ENCODE measurements around the gene IQSEC1. TPM values are rescaled to one million over a fixed set of nuclear protein-coding genes. Genes with fewer than 3 reads are reported as not detected.

IQSEC1 gene
- total and polyA plus RNA-seq, 9 of the 15 experiments (the other 6 are each of a cell fraction or from before 2014, with no cell fraction given), result 0.56 to 39.0 (median 6.8) TPM

DNA sequence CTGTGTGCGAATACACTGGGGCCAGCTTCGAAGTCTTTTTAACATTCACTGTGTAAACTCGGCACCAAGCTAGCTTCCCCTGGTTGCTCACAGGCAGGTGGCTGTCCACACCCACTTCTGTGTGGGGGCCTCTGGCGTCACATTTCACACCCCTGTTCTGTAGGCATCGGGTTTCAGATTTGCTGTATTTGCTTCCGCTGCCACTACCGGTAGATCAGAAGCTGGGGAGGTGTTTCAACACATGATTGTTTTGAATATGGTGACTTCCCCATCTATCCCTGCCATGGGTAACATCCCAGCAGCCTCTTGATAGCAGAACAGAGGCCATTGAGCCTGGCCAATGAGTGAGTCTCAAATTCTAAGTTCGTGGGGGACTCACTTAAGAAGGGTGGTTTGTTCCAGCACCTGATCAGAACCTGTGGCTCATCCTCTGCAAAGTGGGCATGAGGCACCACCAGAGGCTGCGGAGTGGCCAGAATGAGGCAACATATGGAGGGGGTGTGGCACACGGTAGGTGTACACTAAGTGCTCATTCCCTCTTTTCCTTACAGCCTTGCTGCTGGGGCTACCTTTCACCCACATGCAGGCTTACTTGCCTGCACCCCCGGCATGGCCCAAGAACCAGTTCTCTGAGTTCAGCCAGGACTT, 61.5 kb downstream of the IQSEC1 start (continued):
- TF ChIP-seq PRMT5 (CRISPR knock-in tag; IDR thresholded peaks at IDR 0.05) (no peak), SRSF9 (IDR thresholded peaks at IDR 0.05; ENCODE audit: borderline replicate concordance, low read depth, low read length) (no peak), SIN3B (IDR thresholded peaks at IDR 0.05; ENCODE audit: low read depth) (no peak), ZNF436 (CRISPR knock-in tag; IDR thresholded peaks at IDR 0.05) (no peak), ASH1L (IDR thresholded peaks at IDR 0.05; ENCODE audit: borderline replicate concordance, low read depth, partially characterized antibody) (no peak), CREM (IDR thresholded peaks at IDR 0.05; ENCODE audit: low read depth) (peak; percentile 77), KLF6 (CRISPR knock-in tag; IDR thresholded peaks at IDR 0.05; ENCODE audit: borderline replicate concordance) (peak; percentile 78; the same call in 1 of the 2 replicates), CBX3 (IDR thresholded peaks at IDR 0.05; ENCODE audit: borderline replicate concordance in 1 of 2, low read length in 2 of 2) (no peak; a peak in 1 of 3 replicates), HNRNPL (IDR thresholded peaks at IDR 0.05; ENCODE audit: low read depth, low read length) (no peak), PML (IDR thresholded peaks at IDR 0.05; ENCODE audit: low read length) (no peak), ZNF354B (CRISPR knock-in tag; IDR thresholded peaks at IDR 0.05) (no peak), FOXK2 (conservative IDR thresholded peaks at IDR 0.05 in 1 of 2, IDR thresholded peaks at IDR 0.05 in 1 of 2; ENCODE audit: low read depth in 2 of 2) (no peak), TAL1 (IDR thresholded peaks at IDR 0.05) (no peak), RFX1 (IDR thresholded peaks at IDR 0.05) (no peak), BRD4 (IDR thresholded peaks at IDR 0.05) (no peak), HMGN3 (IDR thresholded peaks at IDR 0.05; ENCODE audit: borderline replicate concordance, extremely low read depth, insufficient read length, low read depth, low read length) (no peak), CHD2 (IDR thresholded peaks at IDR 0.05; ENCODE audit: low read depth, low read length) (no peak), ZNF785 (CRISPR knock-in tag; IDR thresholded peaks at IDR 0.05) (no peak), SP1 (CRISPR knock-in tag; IDR thresholded peaks at IDR 0.05) (no peak)
- TF ChIP-seq, protein P1, sequence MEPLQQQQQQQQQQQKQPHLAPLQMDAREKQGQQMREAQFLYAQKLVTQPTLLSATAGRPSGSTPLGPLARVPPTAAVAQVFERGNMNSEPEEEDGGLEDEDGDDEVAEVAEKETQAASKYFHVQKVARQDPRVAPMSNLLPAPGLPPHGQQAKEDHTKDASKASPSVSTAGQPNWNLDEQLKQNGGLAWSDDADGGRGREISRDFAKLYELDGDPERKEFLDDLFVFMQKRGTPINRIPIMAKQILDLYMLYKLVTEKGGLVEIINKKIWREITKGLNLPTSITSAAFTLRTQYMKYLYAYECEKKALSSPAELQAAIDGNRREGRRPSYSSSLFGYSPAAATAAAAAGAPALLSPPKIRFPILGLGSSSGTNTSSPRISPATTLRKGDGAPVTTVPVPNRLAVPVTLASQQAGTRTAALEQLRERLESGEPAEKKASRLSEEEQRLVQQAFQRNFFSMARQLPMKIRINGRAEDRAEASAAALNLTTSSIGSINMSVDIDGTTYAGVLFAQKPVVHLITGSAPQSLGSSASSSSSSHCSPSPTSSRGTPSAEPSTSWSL (CRISPR knock-in tag; IDR thresholded peaks at IDR 0.05; ENCODE audit: borderline replicate concordance), result no peak
- TF ChIP-seq, protein P2, sequence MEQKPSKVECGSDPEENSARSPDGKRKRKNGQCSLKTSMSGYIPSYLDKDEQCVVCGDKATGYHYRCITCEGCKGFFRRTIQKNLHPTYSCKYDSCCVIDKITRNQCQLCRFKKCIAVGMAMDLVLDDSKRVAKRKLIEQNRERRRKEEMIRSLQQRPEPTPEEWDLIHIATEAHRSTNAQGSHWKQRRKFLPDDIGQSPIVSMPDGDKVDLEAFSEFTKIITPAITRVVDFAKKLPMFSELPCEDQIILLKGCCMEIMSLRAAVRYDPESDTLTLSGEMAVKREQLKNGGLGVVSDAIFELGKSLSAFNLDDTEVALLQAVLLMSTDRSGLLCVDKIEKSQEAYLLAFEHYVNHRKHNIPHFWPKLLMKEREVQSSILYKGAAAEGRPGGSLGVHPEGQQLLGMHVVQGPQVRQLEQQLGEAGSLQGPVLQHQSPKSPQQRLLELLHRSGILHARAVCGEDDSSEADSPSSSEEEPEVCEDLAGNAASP (IDR thresholded peaks at IDR 0.05), result no peak
- TF ChIP-seq, protein P3, sequence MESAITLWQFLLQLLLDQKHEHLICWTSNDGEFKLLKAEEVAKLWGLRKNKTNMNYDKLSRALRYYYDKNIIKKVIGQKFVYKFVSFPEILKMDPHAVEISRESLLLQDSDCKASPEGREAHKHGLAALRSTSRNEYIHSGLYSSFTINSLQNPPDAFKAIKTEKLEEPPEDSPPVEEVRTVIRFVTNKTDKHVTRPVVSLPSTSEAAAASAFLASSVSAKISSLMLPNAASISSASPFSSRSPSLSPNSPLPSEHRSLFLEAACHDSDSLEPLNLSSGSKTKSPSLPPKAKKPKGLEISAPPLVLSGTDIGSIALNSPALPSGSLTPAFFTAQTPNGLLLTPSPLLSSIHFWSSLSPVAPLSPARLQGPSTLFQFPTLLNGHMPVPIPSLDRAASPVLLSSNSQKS (CRISPR knock-in tag; IDR thresholded peaks at IDR 0.05), result no peak
- TF ChIP-seq, protein P4, sequence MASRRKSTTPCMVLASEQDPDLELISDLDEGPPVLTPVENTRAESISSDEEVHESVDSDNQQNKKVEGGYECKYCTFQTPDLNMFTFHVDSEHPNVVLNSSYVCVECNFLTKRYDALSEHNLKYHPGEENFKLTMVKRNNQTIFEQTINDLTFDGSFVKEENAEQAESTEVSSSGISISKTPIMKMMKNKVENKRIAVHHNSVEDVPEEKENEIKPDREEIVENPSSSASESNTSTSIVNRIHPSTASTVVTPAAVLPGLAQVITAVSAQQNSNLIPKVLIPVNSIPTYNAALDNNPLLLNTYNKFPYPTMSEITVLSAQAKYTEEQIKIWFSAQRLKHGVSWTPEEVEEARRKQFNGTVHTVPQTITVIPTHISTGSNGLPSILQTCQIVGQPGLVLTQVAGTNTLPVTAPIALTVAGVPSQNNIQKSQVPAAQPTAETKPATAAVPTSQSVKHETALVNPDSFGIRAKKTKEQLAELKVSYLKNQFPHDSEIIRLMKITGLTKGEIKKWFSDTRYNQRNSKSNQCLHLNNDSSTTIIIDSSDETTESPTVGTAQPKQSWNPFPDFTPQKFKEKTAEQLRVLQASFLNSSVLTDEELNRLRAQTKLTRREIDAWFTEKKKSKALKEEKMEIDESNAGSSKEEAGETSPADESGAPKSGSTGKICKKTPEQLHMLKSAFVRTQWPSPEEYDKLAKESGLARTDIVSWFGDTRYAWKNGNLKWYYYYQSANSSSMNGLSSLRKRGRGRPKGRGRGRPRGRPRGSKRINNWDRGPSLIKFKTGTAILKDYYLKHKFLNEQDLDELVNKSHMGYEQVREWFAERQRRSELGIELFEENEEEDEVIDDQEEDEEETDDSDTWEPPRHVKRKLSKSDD (conservative IDR thresholded peaks at IDR 0.05; ENCODE audit: low read length), result no peak
